ENCODE results near the gene NNT. TPM values are rescaled to one million over a fixed set of nuclear protein-coding genes. Genes with fewer than 3 reads are reported as not detected.
"Not testable (repeated sequence)": the region's sequence is repeated elsewhere in the genome, so short reads cannot be mapped to it uniquely, and the experiment has no call there.

The NNT gene
- total RNA-seq, 2 experiments from 2014 or later, result 55.4 to 77.5 TPM

DNA sequence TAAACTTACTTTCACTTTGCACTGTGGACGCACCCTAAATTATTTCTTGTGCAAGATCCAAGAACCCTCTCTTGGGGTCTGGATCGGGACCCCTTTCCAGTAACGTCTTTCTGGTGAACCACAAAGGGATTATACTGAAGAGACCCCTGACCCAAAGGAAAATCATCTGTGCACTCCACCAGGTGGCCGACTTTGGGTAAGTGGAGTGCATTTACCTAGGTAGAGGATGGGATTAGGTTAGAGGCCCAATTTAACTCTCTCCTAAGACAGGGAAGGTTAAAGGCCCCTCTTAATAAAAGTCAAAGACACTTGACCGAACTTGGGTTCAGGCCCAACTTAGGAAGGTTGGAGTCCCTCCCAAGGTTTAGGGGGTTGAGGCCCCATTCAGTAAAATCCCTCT lies 37.9 kb upstream of the NNT start:
- H3K4me1 Mint-ChIP-seq, result peaks cover 4% of the 10 kb centered on the region
- H3K4me3 Mint-ChIP-seq, result no peak overlapping the region
- ATAC-seq, result no peak
- H3K36me3 Mint-ChIP-seq (ENCODE audit: low read depth), result no peaks in the 10 kb centered on the region
- ChIA-PET POLR2A (no interaction called here), CTCF (no interaction called here)
- peaks cover 4% of the 10 kb centered on the region for H3K27me3 Mint-ChIP-seq
- intact Hi-C loops (cut with DNase I, micrococcal nuclease), result no loop called here
- H3K9me3 Mint-ChIP-seq (ENCODE audit: low read depth), result no peaks in the 10 kb centered on the region
- no peak overlapping the region for H3K27ac Mint-ChIP-seq
- no peak for DNase-seq

DNA sequence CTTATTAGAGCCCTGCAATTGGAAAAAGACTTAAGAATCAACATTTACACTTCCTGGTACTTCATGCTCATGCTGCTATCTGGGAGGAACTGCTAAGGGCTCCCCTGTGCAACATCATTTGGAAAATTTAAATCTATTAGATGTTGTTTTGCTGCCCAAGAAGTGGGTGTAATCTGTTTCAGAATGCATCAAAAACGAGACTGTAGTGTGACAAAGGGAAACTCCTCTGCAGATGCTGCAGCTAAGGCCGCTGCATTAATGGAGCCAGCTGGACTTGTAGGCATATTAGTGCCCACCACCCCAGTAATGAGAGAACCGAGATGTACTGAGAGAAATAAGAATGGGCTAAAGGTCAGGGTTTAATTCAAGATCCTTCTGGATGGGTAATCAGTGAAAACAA lies 35.0 kb upstream of the NNT start:
- POLR2A ChIA-PET, result no interaction called here
- CTCF ChIA-PET, result interaction anchor here (0.8 kb wide), 1 partner anchor 14 kb away, joined by 3 read pairs; no protein-coding TSS in a partner anchor
- peaks cover 2% of the 10 kb centered on the region for H3K27me3 Mint-ChIP-seq
- DNase-seq, result no peak
- H3K36me3 Mint-ChIP-seq (ENCODE audit: low read depth), result no peaks in the 10 kb centered on the region
- peaks cover 4% of the 10 kb centered on the region for H3K4me1 Mint-ChIP-seq
- no peak overlapping the region for H3K27ac Mint-ChIP-seq
- no peak overlapping the region for H3K4me3 Mint-ChIP-seq
- ATAC-seq, result peak; percentile 39
- H3K9me3 Mint-ChIP-seq (ENCODE audit: low read depth), result no peaks in the 10 kb centered on the region
- intact Hi-C loops (cut with DNase I, micrococcal nuclease), result no loop called here

DNA sequence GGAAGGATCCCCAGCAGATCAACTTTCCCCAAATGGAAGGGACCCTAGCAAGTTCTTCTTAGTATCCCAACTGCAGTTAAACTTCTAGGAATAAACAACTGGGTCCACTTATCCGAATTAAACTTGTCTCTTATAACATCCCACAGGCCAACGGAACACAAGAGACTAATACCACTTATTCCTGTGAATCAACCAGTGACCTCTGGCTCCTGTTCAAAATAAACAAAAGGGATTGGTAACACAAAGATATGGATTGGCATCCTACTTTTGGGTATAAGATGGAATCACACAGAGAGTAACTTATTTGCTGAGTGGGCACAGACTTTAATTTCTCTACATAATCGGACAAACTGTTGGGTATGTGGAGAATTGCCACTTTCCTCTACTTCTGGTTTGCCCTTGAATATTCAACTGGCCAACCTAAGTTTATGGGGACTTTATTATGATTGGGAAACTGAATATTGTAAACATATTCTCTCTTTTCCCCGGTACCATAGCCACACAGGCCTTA lies 33.7 kb upstream of the NNT start:
- DNase-seq (no peak), ATAC-seq (no peak)
- H3K4me3 Mint-ChIP-seq, result no peak overlapping the region
- ChIA-PET POLR2A (no interaction called here), CTCF (no interaction called here)
- no peaks in the 10 kb centered on the region for H3K36me3 Mint-ChIP-seq (ENCODE audit: low read depth)
- H3K4me1 Mint-ChIP-seq, result peaks cover 4% of the 10 kb centered on the region
- intact Hi-C loops (cut with DNase I, micrococcal nuclease), result no loop called here
- H3K27ac Mint-ChIP-seq, result no peak overlapping the region
- H3K27me3 Mint-ChIP-seq, result no peaks in the 10 kb centered on the region
- no peaks in the 10 kb centered on the region for H3K9me3 Mint-ChIP-seq (ENCODE audit: low read depth)

DNA sequence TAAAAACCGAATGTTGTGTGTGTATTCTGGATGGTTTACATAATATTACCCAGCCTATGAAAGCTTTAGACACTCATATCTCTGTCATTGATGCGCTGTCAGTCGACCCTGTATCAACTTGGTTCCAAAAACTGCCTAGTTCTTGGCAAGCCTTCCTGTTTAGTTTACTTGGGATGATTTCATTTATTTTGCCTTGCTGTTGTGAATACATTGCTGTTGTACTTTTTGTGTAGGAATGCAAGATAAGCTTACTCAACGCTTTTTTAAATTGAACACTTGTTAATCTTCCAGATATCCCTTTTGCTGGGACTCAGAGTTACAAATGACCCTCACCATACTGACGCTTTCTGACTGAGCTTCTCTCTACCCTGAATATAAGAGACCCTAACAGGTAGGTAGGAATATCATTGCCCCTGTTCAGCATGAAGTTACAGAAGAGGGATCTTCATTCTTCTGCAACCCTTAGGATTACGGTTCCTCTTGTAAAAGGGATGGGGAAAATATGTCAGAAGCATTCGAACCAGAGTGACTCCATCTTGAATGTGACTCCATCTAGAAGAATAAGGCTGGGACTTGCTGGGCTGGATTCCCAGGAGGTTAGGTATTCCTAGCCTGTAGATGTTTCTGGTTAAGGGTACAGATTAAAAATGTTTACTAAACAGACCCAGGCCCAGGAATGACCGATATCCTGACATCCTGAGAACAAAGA lies 32.4 kb upstream of the NNT start:
- ChIA-PET POLR2A (no interaction called here), CTCF (no interaction called here)
- peaks cover 9% of the 10 kb centered on the region for H3K36me3 Mint-ChIP-seq (ENCODE audit: low read depth)
- no peaks in the 10 kb centered on the region for H3K27me3 Mint-ChIP-seq
- H3K27ac Mint-ChIP-seq, result no peak overlapping the region
- ATAC-seq, result no peak
- peaks cover 4% of the 10 kb centered on the region for H3K4me1 Mint-ChIP-seq
- no peaks in the 10 kb centered on the region for H3K9me3 Mint-ChIP-seq (ENCODE audit: low read depth)
- H3K4me3 Mint-ChIP-seq, result no peak overlapping the region
- DNase-seq, result no peak
- intact Hi-C loops (cut with DNase I, micrococcal nuclease), result no loop called here

DNA sequence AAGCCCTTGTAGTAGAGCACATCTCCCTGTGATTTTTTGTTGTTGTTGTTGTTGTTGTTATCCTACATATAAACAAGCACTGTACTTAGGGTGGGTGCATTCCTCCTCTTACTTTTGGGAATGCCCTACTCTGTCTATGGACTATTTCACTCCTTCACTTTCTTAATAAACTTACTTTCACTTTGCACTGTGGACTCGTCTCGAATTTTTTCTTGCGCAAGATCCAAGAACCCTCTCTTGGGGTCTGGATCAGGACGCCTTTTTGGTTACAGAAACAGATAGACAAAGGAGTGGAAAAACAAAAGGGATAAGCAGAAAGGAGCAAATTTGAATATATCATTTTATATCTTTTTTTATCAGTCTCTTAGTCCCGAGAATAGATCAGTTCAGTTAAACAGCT lies 31.7 kb upstream of the NNT start:
- Mint-ChIP-seq H3K27me3 (no peaks in the 10 kb centered on the region), H3K27ac (no peak overlapping the region), H3K4me1 (peaks cover 4% of the 10 kb centered on the region), H3K9me3 (ENCODE audit: low read depth) (no peaks in the 10 kb centered on the region), H3K36me3 (ENCODE audit: low read depth) (peaks cover 12% of the 10 kb centered on the region), H3K4me3 (no peak overlapping the region)
- DNase-seq, result no peak
- CTCF ChIA-PET, result no interaction called here
- no peak for ATAC-seq
- intact Hi-C loops (cut with DNase I, micrococcal nuclease), result no loop called here
- POLR2A ChIA-PET, result no interaction called here

DNA sequence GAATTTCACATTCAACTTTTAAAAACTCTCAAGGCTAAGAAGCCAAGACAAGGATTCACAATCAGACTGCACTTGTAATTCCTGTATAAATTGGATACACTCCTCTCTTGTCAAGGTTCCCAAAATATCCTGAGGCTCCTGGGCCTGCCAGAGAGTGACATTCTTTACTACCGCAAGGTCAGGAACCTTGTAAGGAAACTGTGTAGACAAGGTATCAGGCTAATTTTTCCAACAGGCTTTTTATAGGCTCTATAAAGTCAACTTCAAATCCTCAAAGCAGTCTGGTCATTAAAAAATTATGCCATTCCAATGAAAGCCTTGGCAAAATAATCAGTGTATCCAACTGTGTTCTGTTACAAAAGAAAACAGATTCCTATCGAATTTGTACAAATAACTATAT lies 30.6 kb upstream of the NNT start:
- Mint-ChIP-seq H3K27me3 (no peaks in the 10 kb centered on the region), H3K4me3 (no peak overlapping the region), H3K9me3 (ENCODE audit: low read depth) (no peaks in the 10 kb centered on the region), H3K27ac (no peak overlapping the region), H3K4me1 (peaks cover 4% of the 10 kb centered on the region), H3K36me3 (ENCODE audit: low read depth) (peaks cover 16% of the 10 kb centered on the region)
- ChIA-PET CTCF (interaction anchor here (1.3 kb wide), 1 partner anchor 18 kb away, joined by 3 read pairs; no protein-coding TSS in a partner anchor), POLR2A (no interaction called here)
- no peak for ATAC-seq
- intact Hi-C loops (cut with DNase I, micrococcal nuclease), result no loop called here
- DNase-seq, result no peak

DNA sequence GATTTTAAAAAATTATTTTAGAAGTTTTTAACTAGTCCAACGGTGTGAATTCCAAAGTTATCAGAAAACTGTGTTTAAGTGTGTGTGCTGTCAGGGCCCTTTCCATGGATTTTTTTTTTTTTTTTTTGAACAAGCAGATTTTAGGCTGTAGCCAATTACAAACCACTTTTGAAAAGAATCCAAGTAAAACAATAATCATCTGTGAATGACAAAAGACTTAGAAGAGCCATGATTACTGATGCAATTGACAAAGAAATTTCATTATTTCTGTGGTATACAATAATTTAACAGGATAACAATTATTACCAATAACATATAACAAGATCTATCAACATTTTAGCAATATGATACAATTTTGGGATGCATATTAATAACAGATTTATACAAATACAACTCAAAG lies 29.9 kb upstream of the NNT start:
- ATAC-seq (no peak), DNase-seq (no peak)
- Mint-ChIP-seq H3K9me3 (ENCODE audit: low read depth) (no peaks in the 10 kb centered on the region), H3K4me1 (peaks cover under 1% of the 10 kb centered on the region), H3K27ac (no peak overlapping the region), H3K36me3 (ENCODE audit: low read depth) (peaks cover 16% of the 10 kb centered on the region), H3K4me3 (no peak overlapping the region), H3K27me3 (no peaks in the 10 kb centered on the region)
- intact Hi-C loops (cut with DNase I, micrococcal nuclease), result no loop called here
- CTCF ChIA-PET, result interaction anchor here (1.3 kb wide), 1 partner anchor 19 kb away, joined by 3 read pairs; no protein-coding TSS in a partner anchor
- POLR2A ChIA-PET, result no interaction called here

DNA sequence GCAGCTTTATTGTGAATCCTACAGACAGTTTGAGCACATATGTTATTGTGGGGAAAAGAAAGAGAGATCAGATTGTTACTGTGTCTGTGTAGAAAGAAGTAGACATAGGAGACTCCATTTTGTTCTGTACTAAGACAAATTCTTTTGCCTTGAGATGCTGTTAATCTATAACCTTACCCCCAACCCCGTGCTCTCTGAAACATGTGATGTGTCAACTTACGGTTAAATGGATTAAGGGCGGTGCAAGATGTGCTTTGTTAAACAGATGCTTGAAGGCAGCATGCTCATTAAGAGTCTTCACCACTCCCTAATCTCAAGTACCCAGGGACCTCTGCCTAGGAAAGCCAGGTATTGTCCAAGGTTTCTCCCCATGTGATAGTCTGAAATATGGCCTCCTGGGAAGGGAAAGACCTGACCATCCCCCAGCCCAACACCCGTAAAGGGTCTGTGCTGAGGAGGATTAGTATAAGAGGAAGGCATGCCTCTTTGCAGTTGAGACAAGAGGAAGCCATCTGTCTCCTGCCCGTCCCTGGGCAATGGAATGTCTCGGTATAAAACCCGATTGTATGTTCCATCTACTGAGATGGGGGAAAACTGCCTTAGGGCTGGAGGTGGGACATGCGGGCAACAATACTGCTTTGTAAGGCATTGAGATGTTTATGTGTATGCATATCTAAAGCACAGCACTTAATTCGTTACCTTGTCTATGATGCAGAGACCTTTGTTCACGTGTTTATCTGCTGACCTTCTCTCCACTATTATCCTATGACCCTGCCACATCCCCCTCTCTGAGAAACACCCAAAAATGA lies 22.4 kb upstream of the NNT start:
- H3K9me3 Mint-ChIP-seq (ENCODE audit: low read depth); H3K27me3 Mint-ChIP-seq; H3K27ac Mint-ChIP-seq; ATAC-seq; H3K4me1 Mint-ChIP-seq; H3K4me3 Mint-ChIP-seq; POLR2A ChIA-PET; intact Hi-C loops (cut with DNase I, micrococcal nuclease); DNase-seq: not testable (repeated sequence)
- H3K36me3 Mint-ChIP-seq (ENCODE audit: low read depth), result peaks cover 15% of the 10 kb centered on the region
- CTCF ChIA-PET, result interaction anchor here (0.6 kb wide), 1 partner anchor 11 kb away, joined by 3 read pairs; no protein-coding TSS in a partner anchor

DNA sequence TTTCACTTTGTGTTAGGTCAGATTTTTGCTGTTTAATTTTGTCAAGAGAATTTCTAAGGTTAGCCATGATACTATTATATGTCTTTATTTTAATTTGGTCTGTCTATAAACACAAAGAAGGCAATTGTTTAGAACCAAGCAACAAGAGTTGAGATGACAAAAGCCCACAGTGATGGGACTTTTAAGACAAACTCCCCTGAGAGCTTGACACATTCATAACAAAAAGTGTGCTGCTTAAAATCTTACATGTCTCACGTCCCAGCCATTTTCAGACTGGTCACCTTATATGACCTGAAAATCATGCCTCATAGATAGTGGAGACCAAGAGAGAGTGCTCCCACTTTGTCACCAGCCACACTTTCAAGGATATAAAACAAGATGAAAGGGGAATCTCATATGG lies 21.6 kb upstream of the NNT start:
- Mint-ChIP-seq H3K36me3 (ENCODE audit: low read depth) (peaks cover 12% of the 10 kb centered on the region), H3K4me3 (no peak overlapping the region), H3K27ac (no peak overlapping the region), H3K27me3 (no peaks in the 10 kb centered on the region), H3K9me3 (ENCODE audit: low read depth) (no peaks in the 10 kb centered on the region), H3K4me1 (no peaks in the 10 kb centered on the region)
- POLR2A ChIA-PET, result no interaction called here
- DNase-seq (no peak), ATAC-seq (no peak)
- CTCF ChIA-PET, result interaction anchor here (1.0 kb wide), 1 partner anchor 13 kb away, joined by 3 read pairs; no protein-coding TSS in a partner anchor
- intact Hi-C loops (cut with DNase I, micrococcal nuclease), result no loop called here

DNA sequence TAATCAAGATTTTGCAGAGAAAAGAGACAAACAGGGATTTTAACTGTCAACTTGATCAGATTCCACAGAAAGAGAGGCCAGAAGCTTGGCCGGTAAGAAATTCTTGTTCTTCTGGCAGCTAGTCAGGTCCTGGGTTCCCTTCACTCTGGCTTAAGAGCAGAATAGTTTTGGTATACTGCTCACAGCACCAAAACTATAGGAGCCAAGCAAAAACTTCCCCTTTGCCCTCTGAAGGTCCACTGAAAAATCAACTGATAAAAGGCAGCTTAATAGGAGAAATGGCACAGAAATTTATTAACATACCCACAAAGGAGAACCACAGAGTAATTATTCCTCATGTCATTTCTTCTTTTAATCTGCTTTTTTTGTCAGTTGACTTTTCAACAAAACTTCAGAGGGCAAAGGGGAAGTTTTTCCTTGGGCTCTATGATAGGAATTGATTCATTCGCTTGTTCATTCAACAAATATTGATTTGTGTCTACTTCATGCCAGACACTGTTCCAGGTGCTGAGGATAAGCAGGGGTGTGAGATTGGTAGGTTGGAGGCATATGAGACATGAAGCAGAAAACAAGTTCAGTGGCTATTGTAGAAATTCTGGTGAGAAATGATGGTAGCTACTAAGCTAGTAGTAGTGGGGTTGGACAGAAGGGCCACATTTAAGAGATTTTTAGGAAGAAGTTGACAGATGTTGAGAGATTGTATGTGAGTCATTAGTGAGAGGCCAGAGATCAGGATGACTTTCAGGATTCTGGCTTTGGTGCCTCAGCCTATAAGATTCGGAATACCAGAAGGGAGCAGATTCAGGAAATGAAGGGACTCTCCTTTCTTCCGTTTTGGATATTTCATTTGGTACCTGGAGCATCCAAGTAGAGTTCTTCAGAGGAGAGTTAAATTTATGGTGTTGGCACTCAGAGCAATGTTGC lies 20.6 kb upstream of the NNT start:
- Mint-ChIP-seq H3K27ac (no peak overlapping the region), H3K4me1 (no peaks in the 10 kb centered on the region), H3K36me3 (ENCODE audit: low read depth) (peaks cover 8% of the 10 kb centered on the region), H3K9me3 (ENCODE audit: low read depth) (no peaks in the 10 kb centered on the region), H3K4me3 (no peak overlapping the region), H3K27me3 (no peaks in the 10 kb centered on the region)
- ChIA-PET POLR2A (no interaction called here), CTCF (interaction anchor here (0.8 to 1.0 kb wide), 2 partner anchors 14 to 18 kb away, joined by 3 read pairs; no protein-coding TSS in a partner anchor)
- no peak for DNase-seq
- ATAC-seq, result no peak
- intact Hi-C loops (cut with DNase I, micrococcal nuclease), result no loop called here

DNA sequence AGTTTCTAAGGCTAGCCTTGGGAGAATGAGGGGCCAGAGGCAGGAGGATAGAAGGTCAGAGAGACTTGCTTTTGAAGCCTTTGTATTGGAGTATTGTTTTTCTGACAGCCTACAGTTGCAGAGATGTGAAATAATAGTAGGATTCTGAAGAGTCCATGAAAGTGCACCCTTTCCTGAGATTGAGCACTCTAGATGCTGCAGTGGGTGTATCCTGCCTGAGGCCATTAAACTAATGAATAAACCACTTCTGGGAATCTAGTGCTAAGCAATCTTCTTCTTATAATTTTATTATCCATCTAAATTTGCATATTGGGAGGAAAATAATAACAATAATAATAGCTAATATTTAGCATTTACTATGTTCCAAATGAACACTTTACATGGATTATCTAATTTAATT lies 19.3 kb upstream of the NNT start:
- no peak overlapping the region for H3K4me3 Mint-ChIP-seq
- no peaks in the 10 kb centered on the region for H3K4me1 Mint-ChIP-seq
- ATAC-seq, result no peak
- POLR2A ChIA-PET, result no interaction called here
- H3K36me3 Mint-ChIP-seq (ENCODE audit: low read depth), result peaks cover 9% of the 10 kb centered on the region
- intact Hi-C loops (cut with DNase I, micrococcal nuclease), result no loop called here
- no peaks in the 10 kb centered on the region for H3K27me3 Mint-ChIP-seq
- H3K27ac Mint-ChIP-seq, result no peak overlapping the region
- CTCF ChIA-PET, result no interaction called here
- no peaks in the 10 kb centered on the region for H3K9me3 Mint-ChIP-seq (ENCODE audit: low read depth)
- no peak for DNase-seq

Data from activated CD4-positive, alpha-beta T cell treated with anti-CD3 and anti-CD28 coated beads for 36 hours (primary cell).